ENCODE measurements around the gene PDGFD.
A peak's percentile ranks its signal among the peaks of the same experiment; 100 is the strongest.

The PDGFD gene

DNA sequence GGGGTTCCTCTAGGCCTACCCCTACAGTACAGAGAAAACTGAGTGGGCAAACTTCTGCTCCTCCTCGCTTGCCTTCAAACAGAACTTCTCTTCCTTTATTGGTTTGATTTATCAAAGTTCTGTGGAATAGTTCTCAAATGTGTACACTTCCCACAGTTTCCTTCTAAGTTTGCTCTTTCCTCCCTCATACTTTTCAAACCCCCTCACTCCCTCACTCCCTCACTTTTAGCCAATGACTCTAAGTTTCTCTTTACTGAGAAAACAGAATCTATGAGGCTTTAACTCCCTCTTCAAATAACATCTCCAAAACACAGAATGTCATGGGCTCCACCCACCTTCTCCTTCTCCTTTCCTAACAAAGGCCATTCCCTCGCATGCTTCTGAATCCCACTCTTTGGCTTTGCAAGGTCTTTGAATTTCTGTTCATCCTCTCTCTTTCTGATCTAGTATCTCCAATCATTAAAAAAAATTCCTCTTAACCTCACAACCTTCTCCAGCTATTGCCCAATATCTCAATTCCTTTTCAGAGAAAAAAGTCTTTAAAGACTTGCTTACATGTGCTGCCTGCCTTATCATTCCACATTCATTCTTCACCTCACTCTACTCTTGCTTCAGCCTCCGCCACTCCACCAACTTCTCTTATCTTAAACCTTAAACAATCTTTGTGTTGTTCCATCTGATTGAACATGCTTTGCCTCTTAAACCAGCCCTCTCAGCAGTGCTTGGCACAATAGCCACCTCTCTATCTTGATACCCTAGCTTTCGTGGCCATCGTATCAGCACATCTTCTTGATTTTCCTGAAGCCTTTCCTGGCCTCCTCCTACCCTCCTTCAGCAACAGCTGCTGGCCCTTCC is 70.3 kb downstream of the PDGFD start:
- no peak for DNase-seq (ENCODE audit: low read depth in 2 of 2)

DNA sequence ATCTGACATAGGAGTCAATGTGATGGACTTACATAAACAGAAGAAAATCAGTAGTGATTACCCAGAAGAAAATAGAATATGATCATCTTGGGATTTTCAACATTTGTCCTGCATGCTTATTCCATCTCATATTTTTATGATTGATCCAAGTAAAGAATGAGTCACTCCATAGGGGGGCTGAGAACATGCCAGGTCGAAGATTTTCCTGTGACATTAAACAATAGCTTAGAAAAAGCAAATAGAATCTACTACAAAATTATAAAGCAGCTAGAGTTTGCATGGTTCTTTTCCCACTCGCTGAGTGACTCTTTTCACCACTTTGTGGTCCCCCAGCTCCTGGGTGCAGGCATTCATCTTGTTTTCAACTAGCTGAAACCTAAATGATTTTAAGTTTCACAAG is 71.2 kb downstream of the PDGFD start:
- no peak for DNase-seq (ENCODE audit: low read depth in 2 of 2)

DNA sequence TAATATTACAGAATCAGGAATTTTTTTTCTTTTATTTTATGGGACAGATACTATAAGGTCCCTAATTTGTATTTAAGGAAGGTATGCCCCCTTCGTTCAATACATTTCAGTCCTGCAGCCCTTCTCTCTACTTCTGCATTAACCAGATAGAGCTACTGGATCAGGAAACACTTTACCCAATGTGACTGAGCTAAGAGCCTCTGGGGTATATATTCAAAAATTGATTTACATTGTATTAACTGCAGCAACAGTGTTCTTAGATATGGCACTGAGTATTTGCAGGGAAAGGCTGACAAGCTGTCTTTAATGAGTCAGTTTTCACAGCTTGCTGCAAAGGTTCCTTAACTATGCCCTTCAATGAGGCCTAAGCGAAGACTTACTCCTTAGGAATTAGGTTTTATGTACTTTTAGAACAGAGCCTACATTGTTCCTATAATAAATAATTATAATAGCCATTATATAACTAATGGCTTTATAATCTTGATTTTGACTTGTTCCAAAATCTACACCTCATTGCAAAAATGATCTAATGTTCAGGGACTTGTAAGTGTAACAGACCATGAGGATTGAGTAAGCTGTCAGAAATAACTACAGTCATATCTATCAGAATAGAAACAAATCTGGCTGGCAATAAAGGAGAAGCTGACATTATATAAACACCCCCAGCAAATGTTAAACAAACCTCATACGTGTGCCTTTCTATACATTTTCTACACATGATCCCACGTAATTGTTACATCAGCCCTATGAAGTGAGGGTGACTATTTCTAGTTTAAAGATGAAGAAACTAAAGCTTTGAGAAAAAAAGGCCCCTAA is 72.5 kb downstream of the PDGFD start:
- DNase-seq (ENCODE audit: low read depth in 2 of 2): no peak

GRCh38 chr11:104090767-104091166 is 73.2 kb downstream of the PDGFD start:
- peak; percentile 69 to 70 for DNase-seq (ENCODE audit: low read depth in 2 of 2)

GRCh38 chr11:104089481-104089880 is 74.5 kb downstream of the PDGFD start:
- no peak for DNase-seq (ENCODE audit: low read depth in 2 of 2)

DNA sequence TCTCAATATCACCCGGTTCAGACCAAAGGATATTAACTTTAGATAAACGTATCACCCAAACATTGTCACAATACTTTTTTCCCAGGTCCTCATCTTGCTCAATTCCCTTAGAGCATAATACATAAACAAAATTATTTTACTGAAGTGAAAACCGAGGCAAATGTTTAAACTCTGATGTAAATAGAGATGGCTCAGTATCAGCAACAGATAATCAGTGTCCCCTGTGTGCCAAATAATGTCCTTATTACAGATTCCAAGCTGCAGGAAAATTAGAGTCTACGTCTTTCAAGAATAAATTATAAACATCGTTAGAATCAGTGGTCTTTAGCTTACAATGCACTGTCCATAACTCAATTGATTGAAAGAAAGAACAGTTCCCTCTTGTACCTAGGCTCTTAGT is 77.3 kb downstream of the PDGFD start:
- no peak for DNase-seq (ENCODE audit: low read depth in 2 of 2)

GRCh38 chr11:104078995-104079394 is 85.0 kb downstream of the PDGFD start:
- DNase-seq (ENCODE audit: low read depth in 2 of 2): no peak

DNA sequence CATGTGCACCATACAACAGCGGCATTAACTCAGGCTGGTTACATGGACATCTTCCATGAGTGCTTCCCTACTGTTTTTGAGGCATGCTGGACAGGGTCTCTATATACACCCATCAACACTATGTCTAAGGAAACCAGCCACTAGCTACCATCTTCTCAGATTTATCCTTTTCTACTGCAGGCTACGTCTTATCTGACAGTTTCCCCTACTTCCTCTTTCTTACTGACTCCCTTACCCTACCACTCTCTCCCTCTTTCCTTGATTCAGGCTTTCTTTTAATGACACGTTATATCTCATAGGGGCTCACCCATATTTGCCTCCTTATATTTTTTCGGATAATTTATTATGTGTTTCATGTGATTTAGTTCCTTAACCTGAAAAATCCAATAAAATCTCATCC is 85.7 kb downstream of the PDGFD start:
- DNase-seq (ENCODE audit: low read depth in 2 of 2): no peak

DNA sequence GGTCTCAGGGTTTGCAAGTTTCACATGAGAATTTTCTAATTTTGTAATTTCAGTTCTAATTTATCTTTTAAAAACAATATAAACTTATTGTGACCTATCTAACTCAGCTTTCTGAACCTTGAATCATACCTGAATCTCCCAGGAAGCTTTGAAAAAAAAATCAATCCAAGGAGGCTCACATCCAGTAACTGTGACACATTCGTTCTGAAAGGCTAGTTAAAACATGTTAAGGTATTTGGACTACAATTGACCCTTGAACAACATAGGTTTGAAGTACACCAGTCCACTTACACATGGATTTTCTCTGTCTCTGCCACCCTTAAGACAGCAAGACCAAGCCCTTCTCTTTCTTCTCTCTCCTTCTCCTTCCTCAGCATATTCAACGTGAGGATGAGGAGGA is 87.5 kb downstream of the PDGFD start:
- DNase-seq (ENCODE audit: low read depth in 2 of 2): no peak

DNA sequence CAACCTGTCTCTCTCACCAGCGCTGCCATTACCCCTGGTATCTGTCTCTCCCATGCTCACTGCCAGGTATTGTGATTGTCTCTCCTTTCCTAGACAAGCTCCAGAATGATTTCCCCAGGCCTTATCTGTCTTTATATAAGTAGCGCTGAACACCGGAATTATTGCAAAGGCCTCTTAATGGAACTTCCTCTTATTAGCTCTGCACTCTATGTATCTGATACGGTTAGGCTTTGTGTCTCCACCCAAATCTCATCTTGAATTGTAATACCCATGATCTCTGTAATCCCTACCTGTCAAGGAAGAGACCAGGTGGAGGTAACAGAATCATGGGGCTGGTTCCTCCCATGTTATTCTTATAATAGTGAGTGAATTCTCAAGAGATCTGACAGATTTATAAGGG is 88.2 kb downstream of the PDGFD start:
- no peak for DNase-seq (ENCODE audit: low read depth in 2 of 2)

- no peak for DNase-seq (ENCODE audit: low read depth in 2 of 2)
These were observed 88.9 kb downstream of the PDGFD start for GRCh38 chr11:104075091-104075490.

- DNase-seq (ENCODE audit: low read depth in 2 of 2): no peak
These were observed 89.8 kb downstream of the PDGFD start for GRCh38 chr11:104073950-104074705.

GRCh38 chr11:104067534-104067933 is 96.4 kb downstream of the PDGFD start:
- no peak for DNase-seq (ENCODE audit: low read depth in 2 of 2)

DNA sequence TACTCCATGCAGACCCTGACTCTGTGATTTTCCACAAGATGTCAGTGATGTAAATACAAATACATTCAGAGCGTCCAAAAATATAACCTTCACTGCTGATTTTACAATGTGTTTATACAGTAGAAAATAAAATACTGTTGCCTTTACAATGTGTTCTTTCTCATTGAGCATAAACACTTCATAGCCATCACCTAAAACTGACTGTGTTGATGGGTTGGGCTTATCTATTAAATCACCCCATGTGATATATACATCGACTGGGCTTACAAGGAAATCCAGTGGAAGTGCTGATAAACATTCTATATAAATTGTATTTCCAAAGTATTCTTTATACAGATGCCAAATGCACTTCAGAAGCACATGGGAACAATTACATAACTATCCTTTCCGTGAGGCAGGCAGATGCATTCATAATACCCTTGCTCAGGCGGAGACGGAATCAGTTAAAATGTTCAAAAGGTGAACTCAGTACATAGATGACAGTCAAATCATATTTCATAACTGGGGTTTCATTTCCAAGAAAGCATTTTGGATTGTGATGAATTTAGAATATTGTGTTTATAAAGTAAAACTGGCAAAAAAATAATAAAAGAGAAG is 99.8 kb downstream of the PDGFD start:
- no peak for DNase-seq (ENCODE audit: low read depth in 2 of 2)

DNA sequence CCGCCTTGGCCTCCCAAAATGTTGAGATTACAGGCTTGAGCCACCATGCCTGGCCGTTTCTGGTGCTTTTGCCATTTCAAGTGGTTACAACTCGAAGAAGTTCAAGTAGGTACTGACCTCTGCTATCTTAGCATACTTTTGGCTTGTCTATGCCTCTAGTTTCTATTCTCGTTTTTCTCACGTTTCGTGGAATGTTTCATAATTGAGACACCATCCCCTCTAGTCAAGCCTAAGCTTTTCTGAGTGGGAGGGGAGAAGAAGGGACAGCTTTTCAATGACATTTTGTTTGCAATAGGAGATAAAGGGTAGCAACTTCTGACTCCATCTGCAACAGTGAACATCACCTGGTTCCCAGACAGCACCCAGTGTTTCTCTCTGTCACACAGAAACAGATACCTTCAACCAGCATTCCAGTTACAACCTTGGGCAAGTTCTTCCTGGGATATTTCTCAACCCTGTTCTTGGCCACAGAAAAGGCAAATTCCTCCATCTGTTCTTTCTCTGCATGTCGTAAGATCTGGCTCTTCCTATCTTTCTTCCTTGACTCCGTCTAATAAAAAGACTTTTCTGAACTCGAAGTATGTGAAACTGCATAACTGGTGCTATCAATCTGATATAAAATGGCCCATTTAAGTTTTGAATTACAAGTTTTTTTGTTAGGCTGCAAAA is 102.0 kb downstream of the PDGFD start:
- DNase-seq (ENCODE audit: low read depth in 2 of 2): peak in 1 of 2 experiments; percentile 13

- DNase-seq (ENCODE audit: low read depth in 2 of 2): no peak
These were observed 103.1 kb downstream of the PDGFD start for GRCh38 chr11:104060820-104061219.

GRCh38 chr11:104060004-104060794 is 103.7 kb downstream of the PDGFD start:
- no peak for DNase-seq (ENCODE audit: low read depth in 2 of 2)

- DNase-seq (ENCODE audit: low read depth in 2 of 2): no peak
These were observed 105.3 kb downstream of the PDGFD start for GRCh38 chr11:104058680-104059079.

DNA sequence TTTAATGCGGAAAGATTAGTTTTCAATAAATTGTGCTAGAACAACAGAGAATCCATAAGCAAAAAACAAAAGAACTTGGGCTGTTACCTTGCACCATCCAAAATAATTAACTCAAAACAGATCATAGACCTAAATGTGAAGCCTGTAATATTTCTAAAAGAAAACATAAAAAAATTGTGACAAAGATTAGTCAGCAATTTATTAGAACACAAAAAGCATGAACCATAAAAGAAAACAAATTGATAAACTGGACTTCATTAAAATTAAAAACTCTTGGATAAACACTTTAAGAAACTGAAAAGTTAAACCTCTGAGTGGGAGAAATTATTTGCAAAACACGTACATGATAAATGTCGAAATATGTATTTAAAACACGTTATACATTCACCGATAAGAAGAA is 106.0 kb downstream of the PDGFD start:
- no peak for DNase-seq (ENCODE audit: low read depth in 2 of 2)

GRCh38 chr11:104055596-104055995 is 108.4 kb downstream of the PDGFD start:
- no peak for DNase-seq (ENCODE audit: low read depth in 2 of 2)

Data from fibroblast of skin of left quadriceps (primary cell).